Measurements from ENCODE around the gene COQ2.
"Not testable (repeated sequence)": the region's sequence is repeated elsewhere in the genome, so short reads cannot be mapped to it uniquely, and the experiment has no call there.

Gene COQ2, protein sequence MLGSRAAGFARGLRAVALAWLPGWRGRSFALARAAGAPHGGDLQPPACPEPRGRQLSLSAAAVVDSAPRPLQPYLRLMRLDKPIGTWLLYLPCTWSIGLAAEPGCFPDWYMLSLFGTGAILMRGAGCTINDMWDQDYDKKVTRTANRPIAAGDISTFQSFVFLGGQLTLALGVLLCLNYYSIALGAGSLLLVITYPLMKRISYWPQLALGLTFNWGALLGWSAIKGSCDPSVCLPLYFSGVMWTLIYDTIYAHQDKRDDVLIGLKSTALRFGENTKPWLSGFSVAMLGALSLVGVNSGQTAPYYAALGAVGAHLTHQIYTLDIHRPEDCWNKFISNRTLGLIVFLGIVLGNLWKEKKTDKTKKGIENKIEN

DNA sequence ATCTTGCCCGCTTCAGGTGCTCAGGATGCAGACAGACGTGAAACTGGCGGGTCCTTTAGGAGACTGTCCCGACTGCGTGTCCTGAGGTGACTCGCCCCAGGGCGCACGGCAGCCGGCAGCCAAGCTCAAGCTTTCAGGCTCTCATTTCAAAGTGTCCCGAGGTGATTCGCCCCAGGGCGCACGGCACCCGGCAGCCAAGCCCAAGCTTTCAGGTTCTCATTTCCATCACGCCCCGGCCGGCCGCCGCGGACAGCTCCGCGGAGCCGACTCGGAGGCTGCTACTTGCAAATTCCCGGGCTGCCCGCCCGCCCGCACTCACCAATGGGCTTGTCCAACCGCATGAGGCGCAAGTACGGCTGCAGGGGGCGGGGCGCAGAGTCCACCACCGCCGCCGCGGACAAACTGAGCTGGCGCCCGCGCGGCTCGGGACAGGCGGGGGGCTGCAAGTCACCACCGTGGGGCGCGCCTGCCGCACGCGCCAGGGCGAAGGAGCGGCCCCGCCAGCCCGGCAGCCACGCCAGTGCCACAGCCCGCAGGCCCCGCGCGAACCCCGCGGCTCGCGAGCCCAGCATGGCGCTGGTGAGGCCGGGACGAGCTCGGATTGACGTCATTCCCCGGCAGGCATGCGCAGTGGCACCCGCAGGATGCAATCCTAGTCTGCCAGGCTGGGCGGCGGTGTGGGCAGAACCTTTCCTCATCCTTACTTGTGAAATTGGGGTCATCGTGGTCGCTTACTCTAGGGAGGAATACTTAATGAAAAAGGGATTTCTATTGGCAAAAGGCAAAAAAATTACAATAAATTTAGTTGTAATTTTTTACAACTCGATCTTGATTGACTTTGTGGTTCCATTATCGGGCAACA, at the start of gene COQ2:
Gene COQ2 (minus strand): TSS at position 606 of the 862 bp plus-strand sequence. CDS start 34 bp downstream, at position 572.
- peak; percentile 98 for DNase-seq (ENCODE audit: low spot score)

DNA sequence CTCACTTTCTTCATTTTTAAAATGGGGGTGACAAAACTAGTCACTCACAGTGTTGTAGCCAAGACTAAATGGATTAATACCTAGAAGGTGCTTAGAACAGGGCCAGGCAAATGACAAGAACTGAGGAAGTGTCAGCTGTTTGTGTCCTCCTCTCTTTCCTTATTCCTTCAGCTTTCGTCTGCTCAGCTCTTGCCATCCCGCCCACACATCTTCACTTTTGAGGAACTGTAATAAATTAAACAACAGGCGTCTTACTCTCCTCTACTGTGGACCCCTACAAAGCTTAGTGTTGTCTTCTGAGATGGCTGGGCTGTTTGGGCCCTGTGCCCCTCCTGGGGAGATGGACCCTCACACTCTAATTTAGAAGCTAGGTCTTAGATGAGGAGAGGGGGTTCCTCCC, 47.4 kb upstream of the COQ2 start:
- no peak for DNase-seq (ENCODE audit: low spot score)

DNA sequence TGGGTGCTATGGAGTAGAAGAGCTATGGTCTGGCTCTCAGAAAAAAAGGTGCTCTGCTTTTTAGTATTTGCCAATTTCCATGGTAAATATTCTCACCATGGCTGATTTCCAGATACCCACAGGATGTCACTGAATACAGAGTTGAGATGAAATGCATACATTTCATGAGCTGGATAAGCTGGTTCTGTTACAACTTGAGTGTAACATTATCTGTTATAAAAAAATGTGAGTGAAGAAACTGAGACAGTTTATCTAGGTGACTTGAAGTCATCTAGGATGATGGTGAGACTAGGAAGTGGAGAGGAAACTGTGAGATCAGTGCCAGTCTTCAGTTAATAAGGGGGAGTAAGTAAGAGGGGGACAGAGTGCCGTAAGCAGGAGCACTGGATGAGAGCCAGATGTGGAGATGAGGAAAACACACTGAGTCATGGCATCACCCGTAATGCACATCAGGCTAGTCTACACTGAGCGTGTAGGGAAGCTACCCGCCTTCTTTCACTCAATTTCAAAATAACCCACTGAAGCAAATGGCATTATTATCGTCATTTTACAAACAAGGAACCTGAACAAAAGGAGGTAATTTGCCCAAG, 45.0 kb upstream of the COQ2 start:
- DNase-seq (ENCODE audit: low spot score): peak; percentile 30

DNA sequence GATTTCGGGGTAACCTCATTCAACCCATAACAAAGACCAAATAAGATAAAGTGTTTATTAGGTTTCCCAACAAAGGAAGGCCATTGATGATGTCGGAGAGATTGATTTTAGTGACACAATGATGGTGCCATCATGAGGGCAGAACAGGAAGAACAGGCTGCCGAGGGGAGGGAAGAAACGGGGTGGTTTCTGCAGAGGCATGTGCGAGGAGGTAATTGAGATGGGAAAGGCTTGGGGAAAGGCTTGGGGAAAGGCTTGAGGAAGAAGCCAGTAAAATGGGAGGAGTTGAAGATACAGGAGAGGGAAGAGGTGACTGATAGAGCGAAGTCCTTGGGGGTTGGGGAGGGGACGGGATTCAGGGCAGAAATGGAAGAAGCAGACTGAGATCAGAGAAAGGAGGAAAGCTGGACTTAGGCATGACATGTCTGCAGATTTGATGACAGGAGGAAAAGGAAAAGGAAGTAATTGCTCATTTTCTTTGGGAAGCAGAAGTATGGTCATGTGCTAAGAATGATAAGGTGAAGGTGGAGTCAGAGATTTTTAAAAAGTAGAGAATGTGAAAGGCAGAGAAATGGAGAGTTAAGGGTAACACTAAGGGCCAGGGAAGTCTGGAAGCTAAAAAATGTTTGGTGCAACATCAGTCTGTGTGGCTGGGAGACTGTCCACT, 44.1 kb upstream of the COQ2 start:
- DNase-seq (ENCODE audit: low spot score): no peak

DNA sequence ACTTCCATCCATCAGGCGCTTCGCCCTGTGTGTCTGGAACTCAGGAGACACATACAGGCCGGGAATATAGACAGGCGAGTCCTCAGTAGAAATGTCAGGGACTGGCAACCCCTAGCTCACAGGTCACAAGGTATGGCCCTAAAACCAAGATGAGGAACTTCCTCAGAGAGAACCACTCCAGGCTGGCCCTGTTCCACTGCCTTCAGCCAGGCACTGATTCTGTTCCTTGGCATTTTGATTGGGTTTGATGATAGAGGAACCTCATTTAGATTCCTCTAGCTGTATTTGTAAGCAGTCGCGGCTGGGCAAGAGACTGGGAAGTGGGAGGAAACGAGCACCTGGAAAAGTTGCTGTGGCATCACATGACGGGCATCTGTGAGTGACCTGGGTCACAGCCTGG, 41.9 kb upstream of the COQ2 start:
- DNase-seq (ENCODE audit: low spot score): no peak

DNA sequence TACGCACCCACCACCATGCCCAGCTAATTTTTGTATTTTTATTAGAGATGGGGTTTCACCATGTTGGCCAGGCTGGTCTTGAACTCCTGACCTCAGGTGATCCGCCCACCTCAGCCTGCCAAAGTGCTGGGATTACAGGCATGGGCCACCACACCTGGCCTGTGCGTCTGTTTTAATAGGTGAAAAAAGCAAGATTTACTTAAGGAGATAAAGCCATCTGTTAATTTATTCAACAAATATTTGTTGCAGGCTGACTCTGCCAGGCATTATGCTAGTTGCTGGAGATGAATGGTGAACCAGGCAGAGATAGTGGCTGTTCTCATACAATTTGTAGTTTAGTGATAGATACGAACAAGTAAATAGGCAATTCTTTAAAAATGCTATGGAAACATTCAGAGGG, 40.7 kb upstream of the COQ2 start:
- not testable (repeated sequence) for DNase-seq (ENCODE audit: low spot score)

DNA sequence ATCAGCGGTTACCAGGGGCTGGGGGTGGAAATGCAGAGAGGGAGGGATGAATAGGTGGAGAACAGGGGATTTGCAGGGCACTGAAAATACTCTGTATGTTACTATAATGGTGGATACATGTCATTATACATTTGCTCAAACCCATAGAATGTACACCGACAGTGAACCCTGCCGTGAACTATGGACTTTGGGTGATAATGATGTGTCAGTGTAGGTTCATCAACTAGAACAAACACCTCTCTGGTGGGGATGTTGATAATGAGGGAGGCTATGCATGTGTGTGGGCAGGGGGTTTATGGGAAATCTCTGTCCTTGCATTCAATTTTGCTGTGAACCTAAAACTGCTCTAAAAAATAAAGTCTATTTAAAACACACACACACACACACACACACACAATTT, 38.5 kb upstream of the COQ2 start:
- no peak for DNase-seq (ENCODE audit: low spot score)

DNA sequence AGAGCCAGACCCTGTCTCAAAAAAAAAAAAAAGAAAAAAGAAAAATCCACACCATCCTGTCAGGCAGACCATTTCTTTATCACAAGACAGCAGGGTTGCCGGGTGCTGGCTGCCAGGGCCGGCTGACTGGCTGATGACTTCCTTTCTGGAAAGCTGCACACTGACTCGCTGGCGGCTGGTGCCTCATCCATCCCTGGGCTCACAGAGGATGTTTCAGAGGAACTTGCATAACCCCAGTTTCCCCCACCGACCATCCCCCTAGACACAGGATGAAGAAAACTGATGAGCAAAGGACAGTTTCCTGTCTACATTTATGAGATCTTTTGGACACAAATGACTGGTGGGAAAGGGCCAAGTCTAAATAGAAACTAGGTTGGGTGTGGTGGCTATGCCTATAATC, 36.0 kb upstream of the COQ2 start:
- peak; percentile 82 for DNase-seq (ENCODE audit: low spot score)

DNA sequence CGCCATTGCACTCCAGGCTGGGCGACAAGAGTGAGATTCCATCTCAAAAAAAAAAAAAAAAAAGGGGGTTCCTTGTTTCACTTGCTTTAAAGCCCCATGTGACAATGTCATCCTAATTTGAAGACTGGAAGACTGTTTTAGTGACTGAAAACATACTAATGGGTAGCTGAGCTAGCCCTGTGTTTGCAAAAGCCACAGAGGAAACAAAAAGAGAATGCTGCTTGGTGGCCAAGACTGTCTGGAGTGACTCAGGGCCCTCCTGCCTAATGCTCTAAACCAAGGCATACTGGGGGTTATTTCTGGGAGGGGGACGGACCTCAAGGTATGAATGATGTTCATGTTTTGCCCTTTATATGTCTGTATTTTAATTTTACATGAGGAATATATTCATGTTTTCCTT, 34.1 kb upstream of the COQ2 start:
- DNase-seq (ENCODE audit: low spot score): no peak

DNA sequence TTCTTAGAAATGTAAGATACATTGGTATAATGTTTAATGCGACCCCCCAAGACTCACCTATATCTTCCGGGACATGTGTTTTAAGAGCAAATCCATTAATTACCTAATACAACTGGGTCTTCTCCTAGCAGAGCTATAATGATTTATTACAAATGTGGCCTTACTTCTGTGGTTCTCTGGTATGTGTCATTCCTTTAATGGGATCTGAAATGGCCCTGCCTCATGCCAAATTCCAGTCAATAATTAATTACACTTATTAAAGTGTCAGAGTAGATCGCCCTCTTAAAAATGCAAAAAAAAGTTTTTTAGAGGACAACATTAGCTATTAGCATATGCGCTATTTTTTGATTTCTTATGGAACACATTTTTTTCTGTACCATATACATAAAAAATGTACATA, 33.1 kb upstream of the COQ2 start:
- no peak for DNase-seq (ENCODE audit: low spot score)

DNA sequence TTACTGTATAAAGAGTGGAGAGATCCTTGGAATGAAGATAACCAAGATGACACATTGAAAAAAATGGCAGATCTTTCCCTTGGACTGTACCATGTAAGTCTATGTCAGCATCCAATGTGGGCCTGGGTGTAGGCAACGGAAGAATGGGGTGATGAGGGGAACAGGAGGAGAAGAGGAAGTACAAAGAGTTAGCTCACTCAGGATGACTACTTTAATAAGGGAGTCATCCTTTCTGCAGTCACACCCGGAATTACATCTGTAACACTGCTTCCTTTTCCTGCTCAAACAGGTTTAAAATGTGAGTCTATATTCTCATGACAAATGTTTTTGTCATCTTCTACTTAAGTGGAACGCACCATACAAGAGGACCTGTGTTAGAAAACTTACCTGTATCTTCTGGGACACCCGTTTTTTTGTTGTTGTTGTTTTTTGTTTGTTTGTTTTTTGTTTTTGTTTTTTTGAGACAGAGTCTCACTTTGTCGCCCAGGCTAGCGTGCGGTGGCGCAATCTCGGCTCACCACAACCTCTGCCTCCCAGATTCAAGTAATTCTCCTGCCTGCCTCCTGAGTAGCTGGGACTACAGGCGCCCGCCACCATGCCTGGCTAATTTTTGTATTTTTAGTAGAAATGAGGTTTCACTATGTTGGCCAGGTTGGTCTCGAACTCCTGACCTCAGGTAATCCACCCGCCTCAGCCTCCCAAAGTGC, 32.0 kb upstream of the COQ2 start:
- no peak for DNase-seq (ENCODE audit: low spot score)

DNA sequence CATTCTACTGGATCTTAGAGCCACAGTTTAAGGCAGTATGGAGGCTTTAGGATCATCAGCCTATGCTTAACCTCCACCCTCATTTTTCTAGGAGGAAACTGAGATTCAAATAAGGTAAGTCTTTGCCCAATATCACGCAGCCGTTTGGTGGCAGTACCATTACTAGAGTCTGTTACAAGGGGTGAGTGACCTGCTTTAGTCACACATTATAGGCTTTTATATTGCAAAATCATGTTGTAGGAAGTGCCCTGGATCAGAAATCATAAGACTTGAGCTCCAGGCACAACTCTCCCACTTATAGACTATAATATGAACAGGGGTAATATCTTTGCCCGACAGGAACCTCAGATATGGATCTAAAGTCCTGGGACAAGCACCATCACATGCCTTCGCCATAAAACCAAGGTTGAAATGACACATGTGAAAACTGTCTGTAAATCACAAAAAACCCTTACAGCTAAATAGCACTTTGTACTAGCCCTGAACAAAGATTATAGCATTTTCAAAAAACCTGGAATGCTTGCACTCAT, 30.8 kb upstream of the COQ2 start:
- no peak for DNase-seq (ENCODE audit: low spot score)

DNA sequence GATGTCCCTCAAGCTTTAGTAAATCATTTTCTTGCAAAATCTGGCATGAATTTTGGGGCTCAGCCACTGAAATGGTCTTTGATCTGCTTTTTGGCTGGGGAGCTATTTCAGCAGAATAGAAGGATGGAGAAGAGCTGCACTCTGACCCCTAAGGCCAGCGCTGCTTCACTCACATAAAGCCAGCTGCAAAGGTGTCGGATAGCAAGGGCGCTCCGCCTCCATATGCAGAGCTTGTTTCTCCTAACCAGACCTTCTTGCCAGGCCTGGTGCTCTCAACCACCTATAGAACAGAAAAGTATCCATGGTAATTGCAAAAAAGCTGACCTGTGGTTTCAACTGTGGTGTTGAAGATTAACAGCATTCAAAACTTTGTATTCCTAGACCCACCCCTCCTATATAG, 24.1 kb upstream of the COQ2 start:
- no peak for DNase-seq (ENCODE audit: low spot score)

DNA sequence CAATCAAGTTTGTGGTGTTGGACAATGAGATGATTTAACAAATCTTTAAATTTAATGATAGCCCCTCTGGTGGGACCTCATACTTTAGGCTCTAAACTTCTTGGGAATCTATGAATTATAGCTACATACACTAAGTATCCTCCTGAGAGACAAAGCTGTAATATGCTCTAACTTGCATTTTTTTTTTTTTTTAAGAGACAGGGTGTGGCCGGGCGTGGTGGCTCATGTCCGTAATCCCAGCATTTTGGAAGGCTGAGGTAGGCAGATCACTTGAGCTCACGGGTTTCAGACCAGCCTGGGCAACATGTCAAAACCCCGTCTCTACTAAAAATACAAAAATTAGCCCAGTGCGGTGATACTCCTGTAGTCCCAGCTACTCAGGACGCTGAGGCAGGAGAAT, 23.3 kb upstream of the COQ2 start:
- no peak for DNase-seq (ENCODE audit: low spot score)

DNA sequence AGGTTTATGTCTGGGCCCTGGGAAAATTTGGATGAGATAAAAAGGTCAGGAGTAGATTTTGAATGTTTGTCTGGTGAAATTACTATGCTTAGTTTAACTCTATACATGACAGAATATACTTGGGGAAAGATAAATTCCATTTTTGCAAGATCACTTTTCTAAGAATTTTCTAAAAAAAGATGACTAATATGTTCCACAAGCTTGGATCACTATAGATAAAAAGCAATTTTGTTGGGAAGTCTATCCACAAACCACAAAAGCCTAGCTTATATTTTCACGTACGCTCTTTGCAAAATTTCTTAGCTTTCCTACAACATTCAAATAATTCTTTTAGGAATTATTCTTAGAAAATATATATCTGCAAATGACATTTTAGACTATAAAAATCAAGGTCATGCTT, 20.6 kb upstream of the COQ2 start:
- no peak for DNase-seq (ENCODE audit: low spot score)

DNA sequence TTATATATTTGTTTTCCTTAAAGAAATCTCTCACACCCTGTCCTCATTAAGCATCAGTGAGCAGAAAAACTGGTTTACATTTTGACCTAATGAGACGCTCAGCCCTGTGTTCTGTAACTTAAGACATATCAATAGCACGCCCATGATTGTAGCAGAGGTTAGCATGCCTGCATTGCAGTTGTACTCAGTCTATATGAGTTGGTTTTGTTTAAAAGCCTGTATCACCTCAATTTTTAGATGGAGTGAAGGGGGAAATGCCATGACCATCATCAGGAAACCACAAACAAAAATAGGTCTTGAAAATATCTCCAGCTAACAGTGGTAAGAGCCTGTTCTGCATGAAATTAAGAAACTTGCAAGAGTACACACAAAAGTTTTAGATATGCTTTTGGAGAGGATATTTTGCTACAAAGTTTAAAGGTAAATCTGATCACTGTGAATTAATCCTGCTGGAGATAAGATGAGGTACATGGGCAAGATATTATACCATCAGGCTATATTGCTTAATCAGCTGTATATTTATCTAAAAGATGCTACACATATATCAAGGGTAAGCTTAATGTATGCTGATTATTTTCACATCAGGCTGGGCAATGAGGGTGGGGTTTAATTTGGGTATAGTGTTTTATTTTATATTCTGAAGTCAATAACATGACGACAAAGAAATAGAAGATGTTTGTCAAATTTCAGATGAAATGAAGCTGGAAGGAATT, 13.1 kb upstream of the COQ2 start:
- DNase-seq (ENCODE audit: low spot score): no peak

DNA sequence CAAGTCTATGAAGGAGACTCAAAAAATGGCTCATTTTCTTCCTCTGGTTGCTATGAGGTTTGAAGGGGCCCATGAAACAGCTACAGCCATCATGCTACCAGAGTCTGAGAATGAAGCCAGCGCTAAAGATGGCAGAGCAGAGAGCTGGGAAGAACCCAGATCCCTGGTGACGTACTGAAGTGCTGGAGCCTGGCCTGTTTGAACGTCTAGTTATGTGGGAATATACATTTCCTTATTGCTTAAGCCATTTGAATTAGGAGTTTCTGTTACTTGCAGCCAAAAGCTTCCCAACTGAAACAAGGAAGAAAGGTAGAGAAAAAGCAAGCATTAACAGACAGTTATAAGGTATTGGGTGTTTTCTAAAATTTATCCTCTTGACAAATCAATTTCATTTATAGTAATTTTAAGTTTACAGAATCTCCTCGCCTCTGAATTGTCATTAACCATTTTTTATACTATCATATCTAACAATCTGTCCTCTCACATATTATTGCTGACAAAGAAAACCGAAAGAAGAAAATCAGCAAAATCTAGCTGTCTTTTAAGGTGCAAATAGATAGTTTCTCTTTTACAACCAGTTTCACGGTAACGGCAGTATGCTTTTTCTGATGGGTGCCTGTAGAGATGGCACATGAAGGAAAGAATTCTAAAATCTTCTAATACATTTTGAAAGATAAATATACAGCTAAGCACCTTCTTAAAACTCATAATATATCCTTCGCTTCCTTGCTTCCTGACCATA, 8.9 kb upstream of the COQ2 start:
- DNase-seq (ENCODE audit: low spot score): no peak

DNA sequence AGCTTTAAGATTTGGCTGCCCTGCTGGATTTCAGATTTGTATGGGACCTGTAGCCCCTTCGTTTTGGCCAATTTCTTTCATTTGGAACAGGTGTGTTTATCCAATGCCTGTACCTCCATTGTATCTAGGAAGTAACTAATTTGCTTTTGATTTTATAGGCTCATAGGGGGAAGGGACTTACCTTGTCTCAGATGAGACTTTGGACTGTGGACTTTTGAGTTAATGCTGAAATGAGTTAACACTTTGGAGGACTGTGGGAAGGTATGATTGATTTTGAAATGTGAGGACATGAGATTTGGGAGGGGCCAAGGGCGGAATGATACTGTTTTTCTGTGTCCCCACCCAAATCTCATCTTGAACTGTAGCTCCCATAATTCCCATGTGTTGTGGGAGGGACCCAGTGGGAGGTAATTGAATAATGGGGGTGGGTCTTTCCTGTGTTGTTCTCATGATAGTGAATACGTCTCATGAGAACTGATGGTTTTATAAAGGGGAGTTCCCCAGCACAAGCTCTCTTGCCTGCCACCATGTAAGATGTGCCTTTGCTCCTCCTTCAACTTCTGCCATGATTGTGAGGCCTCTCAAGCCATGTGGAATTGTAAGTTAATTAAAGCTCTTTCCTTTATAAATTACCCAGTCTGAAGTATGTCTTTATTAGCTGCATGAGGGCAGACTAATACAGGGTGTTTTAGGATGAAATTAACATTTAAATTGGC, 5.6 kb upstream of the COQ2 start:
- DNase-seq (ENCODE audit: low spot score): not testable (repeated sequence)

DNA sequence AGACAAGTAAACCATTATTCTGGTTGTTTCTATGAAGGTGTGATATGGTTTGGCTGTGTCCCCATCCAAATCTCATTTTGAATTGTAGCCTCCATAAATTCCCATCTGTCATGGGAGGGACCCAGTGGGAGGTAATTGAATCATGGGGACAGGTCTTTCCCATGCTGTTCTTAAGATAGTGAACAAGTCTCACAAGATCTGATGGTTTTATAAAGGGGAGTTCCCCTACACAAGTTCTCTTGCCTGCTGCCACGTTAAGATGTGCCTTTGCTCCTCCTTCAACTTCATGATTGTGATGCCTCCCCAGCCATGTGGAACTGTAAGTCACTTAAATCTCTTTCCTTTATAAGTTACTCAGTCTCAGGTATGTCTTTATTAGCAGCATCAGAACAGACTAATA, 3.8 kb upstream of the COQ2 start:
- not testable (repeated sequence) for DNase-seq (ENCODE audit: low spot score)

DNA sequence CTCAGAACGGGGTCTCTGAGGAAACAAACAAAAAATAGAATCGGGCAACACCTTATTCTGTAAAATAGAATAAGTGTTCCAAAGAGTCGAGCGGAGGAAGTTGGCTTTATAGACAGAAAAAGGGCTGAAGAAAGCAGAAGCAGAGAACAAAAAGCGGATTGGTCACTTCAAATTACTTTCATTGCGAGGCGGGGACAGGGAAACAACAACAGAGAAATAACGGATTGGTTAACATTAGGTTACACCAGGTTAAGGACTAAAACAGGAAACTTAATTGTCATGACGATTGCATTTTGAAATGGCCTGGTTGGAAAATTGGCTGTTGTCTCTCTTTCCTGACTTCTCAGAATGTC, 433 bp upstream of the COQ2 start:
- peak; percentile 58 for DNase-seq (ENCODE audit: low spot score)
